Globus pallidus (tissue), 1 donor: ENCODE data around the gene ASPM.
"Not testable (repeated sequence)": the region's sequence is repeated elsewhere in the genome, so short reads cannot be mapped to it uniquely, and the experiment has no call there.

Source experiments
- DNase-seq: peaks from one replicate; pipeline ENCODE4 v3.0.0-alpha.2; 2015; ENCODE audit warnings: low spot score

Gene ASPM

DNA sequence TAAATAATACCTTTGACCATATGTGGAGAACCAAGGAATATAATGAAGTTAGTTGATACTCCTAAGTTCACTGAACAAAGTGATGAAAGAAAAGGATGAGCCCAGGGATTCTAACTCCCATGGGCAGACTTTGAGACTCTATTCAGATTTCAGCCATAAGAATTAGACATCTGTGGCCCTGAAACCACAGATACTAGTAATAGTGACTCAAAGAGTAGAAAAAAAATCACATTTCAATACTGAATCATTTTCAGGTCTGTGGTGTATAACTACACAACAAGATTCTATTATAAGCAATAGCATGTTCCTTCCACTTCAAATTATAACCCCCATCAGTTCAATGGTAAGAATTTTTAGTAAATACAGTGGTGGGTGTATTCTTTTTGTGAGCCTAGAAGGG is 63.0 kb downstream of the ASPM start:
- no peak for DNase-seq

DNA sequence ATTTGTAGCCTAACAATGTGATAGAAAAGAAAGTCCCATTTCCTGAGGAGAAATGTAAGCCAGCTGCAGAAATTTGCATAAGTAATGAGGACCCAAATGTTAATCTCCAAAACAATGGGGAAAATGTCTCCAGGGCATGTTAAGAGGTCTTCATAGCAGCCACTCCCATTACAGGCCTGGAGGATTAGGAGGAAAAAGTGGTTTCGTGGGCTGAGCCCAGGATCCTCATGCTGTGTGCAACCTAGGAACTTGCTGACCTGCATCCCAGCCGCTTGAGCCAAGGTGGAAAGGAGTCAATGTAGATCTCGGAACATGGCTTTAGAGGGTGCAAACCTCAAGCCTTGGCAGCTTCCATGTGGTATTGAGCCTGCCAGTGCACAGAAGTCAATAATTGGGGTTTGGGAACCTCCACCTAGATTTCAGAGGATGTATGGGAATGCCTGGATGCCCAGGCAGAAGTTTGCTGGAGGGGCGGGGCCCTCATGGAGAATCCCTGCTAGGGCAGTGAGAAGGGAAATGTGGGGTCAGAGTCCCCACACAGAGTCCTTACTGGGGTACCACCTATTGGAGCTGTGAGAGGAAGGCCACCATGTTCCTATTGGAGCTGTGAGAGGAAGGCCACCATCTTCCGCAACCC is 65.2 kb downstream of the ASPM start:
- no peak for DNase-seq

DNA sequence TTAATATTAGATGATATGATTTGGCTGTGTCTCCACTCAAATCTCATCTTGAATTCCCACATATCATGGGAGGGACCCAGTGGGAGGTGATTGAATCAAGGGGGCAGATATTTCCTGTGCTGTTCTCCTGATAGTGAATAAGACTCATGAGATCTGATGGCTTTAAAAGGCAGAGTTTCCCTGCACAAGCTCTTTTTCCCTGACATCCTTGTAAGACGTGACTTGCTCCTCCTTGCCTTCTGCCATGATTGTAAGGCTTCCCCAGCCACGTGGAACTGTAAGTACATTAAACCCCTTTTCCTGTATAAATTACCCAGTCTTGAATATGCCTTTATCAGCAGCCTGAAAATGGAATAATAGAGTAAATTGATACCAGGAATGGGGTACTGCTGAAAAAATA is 66.1 kb downstream of the ASPM start:
- no peak for DNase-seq

- no peak for DNase-seq
These were observed 69.9 kb downstream of the ASPM start for GRCh38 chr1:197076585-197076984.

- DNase-seq: no peak
These were observed 72.5 kb downstream of the ASPM start for GRCh38 chr1:197073978-197074377.

DNA sequence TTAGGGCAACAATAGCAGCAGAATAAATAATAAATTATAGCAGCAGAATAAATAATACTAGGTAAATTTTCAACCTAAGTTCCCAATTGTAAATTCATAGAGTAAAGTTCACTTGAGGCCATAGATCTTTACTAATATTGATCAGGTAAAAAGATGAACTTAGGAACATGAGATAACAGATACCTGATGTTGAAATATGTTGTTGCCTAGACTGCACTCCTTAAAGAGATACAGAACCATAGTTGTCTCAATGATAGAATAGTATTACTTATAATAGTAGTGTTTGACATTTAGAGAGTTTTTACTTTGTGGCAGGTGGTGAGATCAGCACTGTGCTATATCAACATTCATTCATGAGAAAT is 79.0 kb downstream of the ASPM start:
- DNase-seq: no peak

GRCh38 chr1:197066719-197067456 is 79.6 kb downstream of the ASPM start, which contains the start of gene F13B:
TSS of gene F13B (minus strand) at chr1:197067260. CDS start at chr1:197067223, 37 bp downstream.
- DNase-seq: no peak

GRCh38 chr1:197066277-197066676 is 80.2 kb downstream of the ASPM start:
- DNase-seq: no peak

DNA sequence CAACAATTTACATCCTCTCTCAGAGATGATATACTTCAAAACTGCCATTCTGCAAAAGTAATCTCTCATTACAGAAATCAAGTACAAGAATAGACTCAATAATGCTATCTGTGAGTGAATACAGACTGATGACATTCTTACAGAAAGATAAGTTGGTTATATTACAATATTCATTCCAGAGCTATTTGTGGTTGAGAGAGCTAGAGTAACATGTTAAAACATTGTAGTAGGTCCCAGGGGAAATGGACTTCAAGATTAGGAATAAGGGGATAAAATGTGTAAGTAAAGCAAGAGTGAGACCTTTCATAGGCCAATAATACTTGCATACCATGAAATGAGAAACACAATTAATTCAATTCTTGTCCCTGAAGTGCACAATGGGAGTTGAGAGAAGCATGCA is 80.9 kb downstream of the ASPM start:
- no peak for DNase-seq

DNA sequence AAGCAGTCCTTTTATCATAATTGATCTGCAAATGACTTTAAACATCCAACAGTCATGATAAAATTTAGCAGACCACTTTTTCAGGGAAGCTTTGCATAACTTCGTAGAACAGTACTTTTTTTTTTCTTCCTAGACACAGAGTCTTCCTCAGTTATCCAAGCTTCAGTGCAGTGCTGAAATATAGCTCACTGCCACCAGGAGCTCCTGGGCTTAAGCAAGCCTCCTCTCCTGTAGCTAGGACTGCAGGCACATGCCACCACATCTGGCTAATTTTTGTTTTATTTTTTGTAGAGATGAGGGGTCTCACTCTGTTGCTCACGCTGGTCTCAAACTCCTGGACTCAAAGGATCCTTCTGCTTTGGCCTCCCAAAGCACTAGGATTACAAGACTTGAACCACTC is 83.3 kb downstream of the ASPM start:
- no peak for DNase-seq

DNA sequence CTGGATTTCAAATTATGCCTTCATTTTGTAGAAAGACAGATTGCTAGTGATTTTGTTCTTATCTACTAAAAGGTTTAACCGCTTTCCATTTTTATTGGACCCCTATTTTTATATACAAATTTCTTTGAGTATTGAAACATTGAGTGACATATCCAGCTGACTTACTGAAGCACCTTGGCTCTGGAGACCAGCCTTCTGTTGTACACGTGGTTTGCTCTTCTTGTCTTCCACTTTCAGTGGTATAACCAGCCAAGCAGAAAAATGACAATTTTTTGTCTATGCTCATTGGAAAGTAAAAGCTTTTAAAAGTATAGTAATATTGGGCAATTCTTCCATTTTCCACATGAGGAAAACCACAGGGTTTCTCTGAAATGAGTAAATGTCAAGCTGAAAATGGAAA is 83.8 kb downstream of the ASPM start:
- no peak for DNase-seq

GRCh38 chr1:197049100-197049499 is 97.4 kb downstream of the ASPM start:
- no peak for DNase-seq

- no peak for DNase-seq
These were observed 103.7 kb downstream of the ASPM start for GRCh38 chr1:197042676-197043341.

DNA sequence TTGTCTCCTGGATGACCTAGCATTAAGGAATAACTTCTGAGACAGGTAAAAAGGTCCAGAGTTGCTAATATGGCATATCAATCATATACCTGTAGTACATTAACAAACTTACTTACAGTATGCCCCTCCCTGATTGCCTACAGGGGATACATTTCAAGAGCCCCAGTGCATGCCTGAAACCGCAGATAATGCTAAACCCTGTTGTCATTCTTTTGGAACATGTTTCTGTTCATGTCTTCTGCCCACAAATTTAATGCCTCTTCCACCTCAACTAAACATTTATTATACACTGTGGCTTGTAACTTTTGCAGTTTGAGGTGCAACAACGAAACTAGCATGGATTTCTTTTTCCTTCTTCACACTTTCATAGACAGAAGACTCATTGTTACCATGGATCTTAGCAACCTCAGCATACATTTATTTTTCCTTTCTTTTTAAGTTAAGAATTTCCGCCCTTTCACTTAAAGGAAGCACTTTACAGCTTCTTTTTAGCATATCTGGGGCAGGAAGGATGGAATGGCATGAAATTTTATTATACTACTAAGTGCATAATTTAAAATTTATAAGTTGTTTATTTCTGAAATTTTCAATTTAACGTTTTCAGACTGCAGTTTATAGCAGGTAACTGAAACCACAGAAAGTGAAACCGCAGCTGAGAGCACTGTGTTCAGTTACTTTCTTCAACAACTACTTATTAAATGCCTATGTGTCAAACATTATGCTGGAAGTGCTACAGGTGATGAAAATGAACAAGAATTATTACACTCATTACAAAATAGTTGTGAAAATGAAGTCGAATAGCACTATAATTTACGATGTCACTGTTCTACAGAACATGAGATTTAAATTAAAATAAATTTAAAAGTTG is 104.7 kb downstream of the ASPM start:
- no peak for DNase-seq

- DNase-seq: no peak
These were observed 109.6 kb downstream of the ASPM start for GRCh38 chr1:197036861-197037260.

- DNase-seq: not testable (repeated sequence)
These were observed 111.7 kb downstream of the ASPM start for GRCh38 chr1:197034631-197035339.
